T-helper 1 cell treated with Interleukin-12 subunit alpha and Interleukin-12 subunit beta and Interleukin-4 antibody, amounts not matched to agents 30 ng/mL and 1 ng/mL, for 36 hours (primary cell): ENCODE data around the gene SLC43A1. TPM values are rescaled to one million over a fixed set of nuclear protein-coding genes. Genes with fewer than 3 reads are reported as not detected.

Experiments
- intact Hi-C: fragments of 100-400 bp; cut with micrococcal nuclease; formaldehyde crosslinking; loops from one replicate; pipeline ENCODE4 v1.15.1; 2024
- total RNA-seq: library from RNA; stranded (reverse); gene quantifications from 2 replicates; pipeline ENCODE4 v1.2.3, GENCODE V29; 2022

The SLC43A1 gene
- total RNA-seq, 1 donor from 2014 or later = 12.9 TPM

DNA sequence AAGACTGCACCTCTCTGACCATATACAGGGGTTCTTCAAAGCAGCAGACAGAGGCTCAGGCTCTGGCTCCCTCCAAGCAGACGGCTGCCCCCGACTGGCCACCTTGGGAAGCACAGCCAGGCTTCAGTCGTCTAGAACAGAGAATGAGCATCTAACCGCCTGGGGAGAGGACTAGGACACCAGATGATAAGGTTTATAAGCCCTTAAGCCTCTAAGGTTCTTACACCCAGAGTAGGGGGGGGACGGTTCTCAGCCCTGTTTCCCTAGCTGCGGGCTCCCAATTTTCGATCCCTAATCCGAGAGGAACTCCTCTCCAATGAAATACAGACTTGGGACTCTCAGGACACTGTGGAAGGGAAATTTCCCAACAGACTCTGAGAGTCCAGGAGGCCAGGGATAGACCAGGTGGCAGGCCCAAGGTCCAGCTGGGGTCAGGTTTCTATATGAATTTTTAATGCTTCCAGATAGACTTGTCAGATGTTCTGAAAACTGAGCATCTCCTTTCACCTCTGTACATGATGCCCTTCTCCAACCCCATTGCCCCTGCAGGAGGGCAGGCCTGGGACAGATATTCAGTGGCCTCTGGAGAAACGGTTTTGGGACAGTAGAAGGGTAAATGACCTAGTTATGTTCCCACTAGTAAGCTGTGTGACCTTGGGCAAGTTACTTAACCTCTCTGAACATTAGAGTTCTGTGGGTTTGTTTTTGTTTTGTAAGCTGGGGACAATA is 34.9 kb downstream of the SLC43A1 start:
- intact Hi-C loops = loop anchor here (1.0 to 2.0 kb wide), 4 partner anchors 23 to 135 kb away; no protein-coding TSS in a partner anchor

DNA sequence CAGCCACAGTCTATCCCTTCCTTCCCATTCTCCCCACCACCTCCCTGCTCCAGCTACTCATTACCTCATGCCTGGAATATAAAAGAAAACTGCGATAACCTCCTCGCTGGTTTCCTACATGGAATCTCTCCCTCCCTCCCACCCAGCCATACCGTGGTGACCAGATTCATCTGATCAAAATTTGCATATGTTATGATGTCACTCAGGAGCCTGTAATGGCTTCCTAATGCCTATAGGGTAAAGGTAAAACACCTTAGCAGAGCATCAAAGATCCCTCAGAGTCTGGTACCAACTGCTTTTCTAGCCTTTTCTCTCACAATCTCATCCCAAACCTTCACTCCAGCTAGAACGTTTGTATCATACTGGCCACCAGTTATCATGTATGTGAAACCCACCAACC is 35.6 kb downstream of the SLC43A1 start:
- intact Hi-C loops = loop anchor here (1.0 to 2.0 kb wide), 4 partner anchors 23 to 135 kb away; no protein-coding TSS in a partner anchor

GRCh38 chr11:57479021-57479663 is 36.4 kb downstream of the SLC43A1 start:
- intact Hi-C loops = no loop called here

DNA sequence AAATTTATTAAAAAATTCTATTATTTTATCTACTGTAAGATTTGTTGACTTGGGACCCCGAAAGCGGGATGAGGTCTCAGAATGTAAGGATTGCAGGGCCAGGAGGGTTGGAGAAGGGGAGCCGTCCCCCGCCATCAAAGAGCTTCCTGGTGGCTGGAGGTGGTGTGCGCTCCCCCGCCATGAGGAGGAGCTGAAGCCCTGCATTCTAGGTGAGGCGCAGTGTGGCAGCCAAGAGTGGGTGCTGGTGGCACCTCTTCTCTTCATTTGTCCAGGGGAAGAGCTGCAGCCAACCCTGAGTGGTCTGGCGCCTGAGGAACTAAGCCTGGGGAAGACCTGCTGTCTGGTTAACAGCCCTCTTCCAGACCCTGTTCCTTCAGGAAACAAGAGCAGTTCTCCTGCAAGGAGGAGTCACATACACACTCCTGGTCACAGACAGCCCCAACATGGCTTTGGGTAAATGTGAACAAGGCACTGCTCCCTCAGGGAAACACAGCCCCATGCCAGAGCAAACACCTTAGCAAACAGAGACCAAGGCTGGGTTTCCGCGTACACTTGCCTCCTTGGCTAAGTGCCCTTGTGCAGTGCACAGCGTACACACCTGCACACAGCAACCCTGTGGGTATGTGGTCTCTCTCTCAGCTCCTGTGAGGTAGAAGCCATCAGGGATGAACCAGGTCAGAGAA is 37.9 kb downstream of the SLC43A1 start:
- intact Hi-C loops = no loop called here

GRCh38 chr11:57476757-57477506 is 38.6 kb downstream of the SLC43A1 start:
- intact Hi-C loops = no loop called here

GRCh38 chr11:57476047-57476756 is 39.3 kb downstream of the SLC43A1 start:
- intact Hi-C loops = no loop called here

- intact Hi-C loops = no loop called here
Observed at GRCh38 chr11:57475671-57476046, 39.8 kb downstream of the SLC43A1 start.

- intact Hi-C loops = no loop called here
Observed at GRCh38 chr11:57475191-57475590, 40.3 kb downstream of the SLC43A1 start.

DNA sequence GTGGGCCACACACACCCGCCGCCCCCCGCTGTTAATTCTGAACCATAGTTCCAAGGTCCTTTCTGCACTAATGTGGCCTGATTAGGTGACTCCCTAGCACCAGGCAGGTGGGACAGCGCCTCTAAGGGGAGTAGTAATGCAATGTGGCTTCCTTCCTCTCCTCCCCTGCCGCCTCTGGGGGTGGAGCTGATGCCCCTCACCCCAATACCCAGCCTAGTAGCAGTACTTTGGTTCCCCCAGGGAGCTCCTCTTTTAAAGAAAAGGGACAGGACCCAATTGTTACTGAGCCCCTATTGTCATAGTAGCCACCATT is 40.7 kb downstream of the SLC43A1 start:
- intact Hi-C loops = no loop called here

DNA sequence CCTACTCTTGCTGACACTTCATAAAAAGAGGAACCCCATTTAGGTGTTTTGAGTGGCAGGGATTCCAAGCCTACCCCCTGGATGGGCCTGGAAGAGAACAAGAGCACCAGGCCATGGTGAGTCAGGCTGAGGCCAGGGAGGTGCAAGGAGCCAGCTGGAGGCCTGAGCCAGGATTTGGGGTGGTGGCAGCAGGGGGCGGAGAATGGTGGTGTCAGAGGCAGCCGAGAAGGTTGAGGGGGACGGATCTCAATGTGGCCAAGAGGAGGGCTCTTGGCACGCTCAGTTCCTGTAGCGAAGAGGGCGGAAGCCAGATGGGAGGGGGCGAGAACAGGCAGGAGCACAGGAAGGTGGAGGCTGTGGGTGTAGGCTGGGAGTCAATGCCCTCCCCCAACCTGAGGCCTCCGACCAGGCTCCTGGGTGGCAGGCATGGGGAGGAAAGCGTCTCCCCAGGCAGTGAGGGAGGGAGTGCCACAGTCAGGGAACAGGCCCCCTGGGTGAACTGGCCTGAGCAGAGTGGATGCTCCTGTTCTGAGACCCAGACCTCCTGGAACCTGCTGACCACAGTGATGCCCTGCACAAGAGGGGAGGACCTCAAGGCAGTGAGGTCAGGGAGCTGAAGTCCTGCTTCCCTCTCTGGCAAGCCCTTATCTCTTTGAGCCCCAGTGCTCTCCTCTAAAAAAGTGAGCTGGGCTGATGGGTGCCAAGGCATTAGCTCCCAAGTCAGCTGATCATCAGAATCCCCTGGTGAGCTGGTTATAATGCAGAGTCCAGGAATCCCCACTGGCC is 41.3 kb downstream of the SLC43A1 start:
- intact Hi-C loops = no loop called here

GRCh38 chr11:57473285-57473841 is 42.1 kb downstream of the SLC43A1 start:
- intact Hi-C loops = no loop called here

- intact Hi-C loops = no loop called here
Observed at GRCh38 chr11:57471496-57471895, 44.0 kb downstream of the SLC43A1 start.

DNA sequence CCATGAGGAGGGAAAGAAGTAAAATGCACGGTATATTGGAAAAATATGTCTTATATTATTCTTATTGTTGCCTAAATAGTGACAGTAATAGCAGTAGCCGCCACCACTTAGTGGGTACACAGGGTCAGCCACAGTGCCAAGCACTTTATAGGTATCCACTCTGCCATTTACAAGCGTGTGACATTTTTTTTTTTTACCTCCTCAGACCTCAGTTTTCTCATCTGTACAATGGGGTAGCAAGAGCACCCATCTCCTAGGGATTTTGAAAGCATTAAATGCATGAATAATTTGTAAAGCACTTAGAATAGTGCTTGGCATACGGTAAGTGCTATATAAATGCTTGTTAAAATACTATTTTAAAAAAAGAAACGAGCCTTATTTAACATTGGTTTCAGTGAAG is 46.2 kb downstream of the SLC43A1 start:
- intact Hi-C loops = no loop called here

DNA sequence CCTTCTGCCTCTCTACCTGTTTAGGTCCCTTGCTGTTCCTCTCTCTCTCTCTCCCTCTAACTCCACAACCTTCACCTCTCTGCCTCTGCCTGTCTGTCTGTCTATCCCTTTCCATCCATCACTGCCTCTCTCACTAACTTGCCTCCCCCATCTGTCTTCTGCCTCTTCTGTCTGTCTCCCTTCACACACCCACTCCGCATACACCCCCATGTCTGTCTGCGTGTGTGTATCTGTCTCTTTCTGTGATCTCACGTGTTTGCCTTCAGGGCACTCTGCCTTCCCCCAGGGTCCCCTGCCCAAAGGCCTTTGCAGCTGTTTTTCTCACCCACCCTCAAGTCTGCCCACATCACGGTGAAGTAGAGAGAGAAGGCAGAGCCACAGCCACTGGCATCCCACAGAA is 47.2 kb downstream of the SLC43A1 start:
- intact Hi-C loops = no loop called here

GRCh38 chr11:57467508-57468157 is 47.9 kb downstream of the SLC43A1 start:
- intact Hi-C loops = no loop called here

GRCh38 chr11:57466680-57467079 is 48.8 kb downstream of the SLC43A1 start:
- intact Hi-C loops = no loop called here

- intact Hi-C loops = no loop called here
Observed at GRCh38 chr11:57464539-57465181, 50.8 kb downstream of the SLC43A1 start.

DNA sequence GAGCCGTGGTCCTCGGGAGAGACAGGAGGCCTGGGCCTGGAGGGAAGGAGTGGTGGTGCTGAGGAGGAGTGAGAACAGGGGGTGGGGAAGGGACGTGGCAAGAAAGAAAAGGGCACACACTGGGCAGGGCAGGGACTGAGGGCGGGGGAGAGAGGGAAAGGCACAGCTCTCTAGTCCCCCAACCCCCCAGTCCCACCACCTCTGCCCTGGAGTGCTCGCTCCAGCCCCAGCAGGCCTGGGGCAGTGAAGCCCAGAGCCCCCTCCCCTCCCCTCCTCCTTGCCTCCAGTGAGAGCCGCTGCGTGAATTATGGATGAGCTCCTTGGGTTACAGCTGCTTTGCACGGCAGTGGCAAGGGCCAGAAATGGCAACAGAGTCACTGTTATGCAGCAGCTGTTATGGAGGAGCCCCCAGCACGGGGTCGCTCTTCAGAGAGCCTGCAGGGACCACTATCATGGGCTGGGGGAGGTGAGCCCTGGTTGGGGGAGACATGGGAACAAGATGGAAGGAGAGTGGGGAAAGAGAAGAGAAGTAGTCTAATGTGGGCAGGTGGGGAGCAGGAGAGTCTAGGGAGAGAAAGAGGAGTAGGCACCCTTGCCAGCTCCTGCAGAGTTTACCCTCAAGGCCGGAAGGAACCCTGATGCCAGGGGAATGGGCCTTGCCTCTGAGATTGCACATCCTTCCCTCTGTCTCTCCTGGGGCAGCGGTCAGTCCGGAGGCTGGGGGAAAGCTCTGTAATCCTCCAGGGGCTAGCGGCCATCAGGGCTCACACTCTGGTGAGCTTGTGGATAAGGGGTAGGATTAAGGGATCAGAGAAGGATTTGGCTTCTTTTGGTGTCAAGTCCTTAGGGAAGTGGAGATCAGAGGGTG is 51.6 kb downstream of the SLC43A1 start:
- intact Hi-C loops = no loop called here
